ENCODE results near the gene ZDHHC12. TPM values are rescaled to one million over a fixed set of nuclear protein-coding genes. Genes with fewer than 3 reads are reported as not detected.

The ZDHHC12 gene
- total RNA-seq, 1 experiment from 2014 or later, result 76.6 TPM

- peak; percentile 92 for DNase-seq
- peak overlapping the region; percentile 81 for H3K4me3 ChIP-seq (ENCODE audit: insufficient read depth, low read depth, low read length)
- peaks cover 27% of the 10 kb centered on the region for H3K36me3 ChIP-seq (replicated peaks; ENCODE audit: control insufficient read depth, insufficient read depth, low read length)
- H3K27me3 ChIP-seq (ENCODE audit: control insufficient read depth, insufficient read depth, low read length), result no peaks in the 10 kb centered on the region
Observed at GRCh38 chr9:128689820-128690683, 33.9 kb downstream of the ZDHHC12 start.

- DNase-seq, result peak; percentile 76
- Histone ChIP-seq H3K4me3 (ENCODE audit: insufficient read depth, low read depth, low read length) (peak overlapping the region; percentile 81), H3K27me3 (ENCODE audit: control insufficient read depth, insufficient read depth, low read length) (no peaks in the 10 kb centered on the region), H3K36me3 (replicated peaks; ENCODE audit: control insufficient read depth, insufficient read depth, low read length) (peaks cover 26% of the 10 kb centered on the region)
Observed at GRCh38 chr9:128689293-128689774, 34.6 kb downstream of the ZDHHC12 start.

GRCh38 chr9:128688501-128689292, 35.2 kb downstream of the ZDHHC12 start, which contains the start of gene SET:
TSS of gene SET (plus strand) at chr9:128689222. CDS start at chr9:128689583, 361 bp downstream.
- DNase-seq, result peak; percentile 100
- Histone ChIP-seq H3K4me3 (ENCODE audit: insufficient read depth, low read depth, low read length) (peak within 1 kb of the TSS; percentile 81), H3K36me3 (replicated peaks; ENCODE audit: control insufficient read depth, insufficient read depth, low read length) (peaks cover 23% of the 10 kb centered on the region), H3K27me3 (ENCODE audit: control insufficient read depth, insufficient read depth, low read length) (no peaks in the 10 kb centered on the region)

GRCh38 chr9:128687453-128687852, 36.5 kb downstream of the ZDHHC12 start:
- H3K4me3 ChIP-seq (ENCODE audit: insufficient read depth, low read depth, low read length), result no peak overlapping the region

GRCh38 chr9:128685636-128686489, 38.1 kb downstream of the ZDHHC12 start:
- H3K36me3 ChIP-seq (replicated peaks; ENCODE audit: control insufficient read depth, insufficient read depth, low read length), result peaks cover 3% of the 10 kb centered on the region
- H3K27me3 ChIP-seq (ENCODE audit: control insufficient read depth, insufficient read depth, low read length), result no peaks in the 10 kb centered on the region
- peak overlapping the region; percentile 74; the same call in 1 of the 2 replicates for H3K4me3 ChIP-seq (ENCODE audit: insufficient read depth, low read depth, low read length)
- DNase-seq, result peak; percentile 28

More at GRCh38 chr9:128687453-128687852, 36.5 kb downstream of the ZDHHC12 start:
- DNase-seq, result no peak
- Histone ChIP-seq H3K27me3 (ENCODE audit: control insufficient read depth, insufficient read depth, low read length) (no peaks in the 10 kb centered on the region), H3K36me3 (replicated peaks; ENCODE audit: control insufficient read depth, insufficient read depth, low read length) (peaks cover 13% of the 10 kb centered on the region)

GRCh38 chr9:128684325-128685199, 39.4 kb downstream of the ZDHHC12 start:
- H3K36me3 ChIP-seq (replicated peaks; ENCODE audit: control insufficient read depth, insufficient read depth, low read length), result peaks cover 3% of the 10 kb centered on the region
- H3K27me3 ChIP-seq (ENCODE audit: control insufficient read depth, insufficient read depth, low read length), result no peaks in the 10 kb centered on the region
- H3K4me3 ChIP-seq (ENCODE audit: insufficient read depth, low read depth, low read length), result peak overlapping the region; percentile 74
- peak; percentile 87 for DNase-seq

GRCh38 chr9:128684065-128684324, 39.9 kb downstream of the ZDHHC12 start:
- H3K27me3 ChIP-seq (ENCODE audit: control insufficient read depth, insufficient read depth, low read length), result no peaks in the 10 kb centered on the region
- DNase-seq, result no peak
- peaks cover 3% of the 10 kb centered on the region for H3K36me3 ChIP-seq (replicated peaks; ENCODE audit: control insufficient read depth, insufficient read depth, low read length)
- peak overlapping the region; percentile 74 for H3K4me3 ChIP-seq (ENCODE audit: insufficient read depth, low read depth, low read length)

- no peaks in the 10 kb centered on the region for H3K27me3 ChIP-seq (ENCODE audit: control insufficient read depth, insufficient read depth, low read length)
- H3K4me3 ChIP-seq (ENCODE audit: insufficient read depth, low read depth, low read length), result peak overlapping the region; percentile 74
- peaks cover 3% of the 10 kb centered on the region for H3K36me3 ChIP-seq (replicated peaks; ENCODE audit: control insufficient read depth, insufficient read depth, low read length)
- peak; percentile 95 for DNase-seq
Observed at GRCh38 chr9:128683340-128684064, 40.4 kb downstream of the ZDHHC12 start.

GRCh38 chr9:128677794-128678193, 46.1 kb downstream of the ZDHHC12 start:
- Histone ChIP-seq H3K4me3 (ENCODE audit: insufficient read depth, low read depth, low read length) (no peak overlapping the region), H3K36me3 (replicated peaks; ENCODE audit: control insufficient read depth, insufficient read depth, low read length) (no peaks in the 10 kb centered on the region), H3K27me3 (ENCODE audit: control insufficient read depth, insufficient read depth, low read length) (no peaks in the 10 kb centered on the region)
- no peak for DNase-seq

GRCh38 chr9:128675382-128675781, 48.5 kb downstream of the ZDHHC12 start:
- H3K36me3 ChIP-seq (replicated peaks; ENCODE audit: control insufficient read depth, insufficient read depth, low read length), result no peaks in the 10 kb centered on the region
- H3K27me3 ChIP-seq (ENCODE audit: control insufficient read depth, insufficient read depth, low read length), result no peaks in the 10 kb centered on the region
- H3K4me3 ChIP-seq (ENCODE audit: insufficient read depth, low read depth, low read length), result no peak overlapping the region
- no peak for DNase-seq
